ENCODE measurements around the gene FKRP.
A peak's percentile ranks its signal among the peaks of the same experiment; 100 is the strongest.

FKRP gene

GRCh38 chr19:46787040-46787330 lies 41.1 kb downstream of the FKRP start:
- TF ChIP-seq CTCF (IDR thresholded peaks at IDR 0.05; ENCODE audit: extremely low read depth, missing control alignments), result no peak
- no peak for DNase-seq (ENCODE audit: low spot score)

DNA sequence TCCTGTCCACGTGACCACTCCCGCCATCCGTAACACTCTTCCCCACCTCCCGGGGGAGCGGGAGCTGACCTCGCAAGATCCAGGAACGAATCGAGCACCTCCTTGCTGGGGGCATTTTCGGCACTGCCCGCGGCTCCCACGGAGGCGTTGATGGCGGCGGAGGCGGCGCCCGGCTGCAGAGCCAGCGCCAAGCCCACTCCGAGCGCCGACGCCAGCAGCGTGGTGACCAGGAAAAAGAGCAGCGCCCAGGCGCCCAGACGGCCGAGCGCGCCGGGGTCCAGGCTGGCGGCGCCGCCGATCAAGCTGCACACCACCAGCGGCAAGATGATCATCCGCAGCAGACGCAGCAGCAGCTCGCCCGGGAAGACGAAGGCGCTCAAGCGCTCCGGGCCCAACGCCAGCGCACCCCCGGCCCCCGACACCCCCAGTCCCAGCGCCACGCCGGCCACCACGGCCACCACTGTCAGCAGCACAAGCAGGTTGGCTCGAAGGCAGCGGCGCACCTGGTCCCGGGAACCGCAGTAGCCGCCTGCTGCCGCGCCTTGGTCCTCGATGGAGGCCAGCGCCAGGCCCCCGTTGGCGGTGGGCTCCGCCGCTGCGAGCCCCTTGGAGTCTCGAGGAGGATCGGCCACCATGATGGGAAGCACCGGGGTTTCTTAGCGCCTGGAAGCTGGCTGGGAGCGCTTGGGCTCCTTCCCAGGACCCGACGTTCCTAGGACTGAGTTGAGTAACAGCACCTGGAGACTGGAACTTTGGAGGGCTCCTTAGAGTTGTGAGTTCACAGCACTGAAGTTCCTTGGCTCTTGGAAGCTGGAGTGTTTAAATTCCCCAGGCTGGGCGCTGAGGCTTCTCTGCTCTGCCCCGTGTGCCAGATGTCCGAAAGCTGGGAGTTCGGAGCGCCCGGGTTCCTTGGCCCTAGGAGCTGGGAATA lies 41.7 kb downstream of the FKRP start:
- peak; percentile 53 for DNase-seq (ENCODE audit: low spot score)
- TF ChIP-seq CTCF (IDR thresholded peaks at IDR 0.05; ENCODE audit: extremely low read depth, missing control alignments), result no peak

- no peak for TF ChIP-seq CTCF (IDR thresholded peaks at IDR 0.05; ENCODE audit: extremely low read depth, missing control alignments)
- peak; percentile 98 for DNase-seq (ENCODE audit: low spot score)
These were observed 42.6 kb downstream of the FKRP start, which contains the start of gene SLC1A5 for GRCh38 chr19:46788262-46788967. Gene SLC1A5, minus strand, starts transcription at chr19:46788594. Its CDS starts 629 bp downstream, at chr19:46787965.

DNA sequence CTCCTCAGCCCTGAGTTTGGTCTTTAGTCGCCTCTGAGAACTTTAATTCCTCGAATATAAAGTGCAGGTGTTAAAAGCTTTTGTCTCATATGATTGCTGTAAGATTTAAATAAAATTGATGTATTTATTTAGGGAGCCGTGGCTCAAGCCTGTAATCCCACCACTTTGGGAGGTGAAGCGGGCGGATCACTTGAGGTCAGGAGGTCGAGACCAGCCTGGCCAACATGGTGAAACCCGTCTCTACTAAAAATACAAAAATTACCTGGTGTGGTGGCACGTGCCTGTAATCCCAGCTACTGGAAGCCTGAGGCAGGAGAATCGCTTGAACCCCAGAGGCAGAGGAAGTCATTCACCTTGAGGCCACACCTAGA lies 43.1 kb downstream of the FKRP start:
- DNase-seq (ENCODE audit: low spot score), result no peak
- TF ChIP-seq CTCF (IDR thresholded peaks at IDR 0.05; ENCODE audit: extremely low read depth, missing control alignments), result no peak

GRCh38 chr19:46789371-46789770 lies 43.5 kb downstream of the FKRP start:
- no peak for DNase-seq (ENCODE audit: low spot score)
- no peak for TF ChIP-seq CTCF (IDR thresholded peaks at IDR 0.05; ENCODE audit: extremely low read depth, missing control alignments)

GRCh38 chr19:46791944-46792343 lies 46.1 kb downstream of the FKRP start:
- TF ChIP-seq CTCF (IDR thresholded peaks at IDR 0.05; ENCODE audit: extremely low read depth, missing control alignments), result no peak
- peak; percentile 51 for DNase-seq (ENCODE audit: low spot score)

DNA sequence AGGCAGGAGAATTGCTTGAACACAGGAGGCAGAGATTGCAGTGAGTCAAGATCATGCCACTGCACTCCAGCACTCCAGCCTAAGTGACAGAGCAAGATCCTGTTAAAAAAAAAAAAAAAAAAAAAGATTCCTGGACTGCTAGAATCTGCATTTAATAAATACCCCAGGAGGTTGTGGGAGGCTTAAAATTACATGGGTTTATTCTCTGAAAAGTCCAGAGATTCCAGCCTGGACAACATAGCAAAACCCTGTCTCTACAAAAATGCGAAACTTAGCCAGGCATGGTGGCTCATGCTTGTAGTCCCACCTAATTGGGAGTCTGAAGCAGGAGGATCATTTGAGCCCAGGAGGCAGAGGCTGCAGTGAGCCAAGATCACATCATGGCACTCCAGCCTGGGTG lies 52.0 kb downstream of the FKRP start:
- DNase-seq (ENCODE audit: low spot score), result no peak
- no peak for TF ChIP-seq CTCF (IDR thresholded peaks at IDR 0.05; ENCODE audit: extremely low read depth, missing control alignments)
